B cell (primary cell): ENCODE results near the gene DGCR2. TPM values are rescaled to one million over a fixed set of nuclear protein-coding genes. Genes with fewer than 3 reads are reported as not detected.

Source experiments
- ATAC-seq: fragments of 200-7000 bp; cut with Tn5 transposase; one replicate; pipeline ENCODE4 v1.10.0; 2021; ENCODE audit warnings: low read depth, mild to moderate bottlenecking, moderate number of reproducible peaks, moderate library complexity
- CTCF ChIA-PET: fragments of 350-600 bp; sonication (Branson Sonifier 250); formaldehyde crosslinking; loops from one replicate; lab custom pipeline; 2021; ENCODE audit warnings: antibody characterized with exemption, inconsistent platforms; lab: Charles Lee
- POLR2A ChIA-PET: fragments of 350-600 bp; sonication (Branson Sonifier 250); formaldehyde crosslinking; loops from one replicate; lab custom pipeline; 2021; ENCODE audit warnings: antibody characterized with exemption; lab: Charles Lee
- DNase-seq: peaks from one replicate; pipeline ENCODE4 v3.0.0; 2013
- H2AFZ ChIP-seq: 2 replicates; pipeline ENCODE4 v1.6.1; 2012; ENCODE audit warnings: mild to moderate bottlenecking, low read depth, low read length; ENCODE audit not compliant: insufficient read depth, poor library complexity, severe bottlenecking
- H3K27ac ChIP-seq, 2 donors: 1 replicate in 1 of 2; 2 replicates in 1 of 2; pipeline ENCODE4 v1.5.1; 2012 to 2013; ENCODE audit warnings: low read length in 2 of 2, mild to moderate bottlenecking in 2 of 2, moderate library complexity in 1 of 2
- H3K27me3 ChIP-seq, 4 experiments: fragments of 200-600 bp in 1 of 4; sonication (generic) in 1 of 4; replicated peaks in 1 of 4; 1 replicate in 2 of 4; 2 replicates in 2 of 4; pipeline versions ENCODE4 v1.6.1 to v1.7.0; 2013 to 2016; ENCODE audit warnings: low read length in 3 of 4, mild to moderate bottlenecking in 2 of 4, mixed read lengths in 1 of 4, moderate library complexity in 1 of 4; ENCODE audit not compliant: insufficient read depth in 4 of 4, control insufficient read depth in 3 of 4; ENCODE audit errors: control extremely low read depth in 1 of 4
- H3K36me3 ChIP-seq, 2 experiments: replicated peaks in 1 of 2; 1 replicate in 1 of 2; 2 replicates in 1 of 2; pipeline versions ENCODE4 v1.6.1 to v1.7.1; 2013; ENCODE audit warnings: low read length in 1 of 2; ENCODE audit not compliant: insufficient read depth in 2 of 2, control insufficient read depth in 1 of 2; ENCODE audit errors: control extremely low read depth in 1 of 2, extremely low read depth in 1 of 2
- H3K4me1 ChIP-seq, 2 donors: fragments of 200-600 bp in 1 of 2; sonication (generic) in 1 of 2; 1 replicate in 1 of 2; 2 replicates in 1 of 2; pipeline versions ENCODE4 v1.5.1 to v1.6.1; 2013 to 2017; ENCODE audit warnings: low read length in 2 of 2; ENCODE audit not compliant: control insufficient read depth in 2 of 2, insufficient read depth in 2 of 2
- H3K4me2 ChIP-seq: replicated peaks from 2 replicates; pipeline ENCODE3; 2012; ENCODE audit warnings: mild to moderate bottlenecking, low read depth, low read length; ENCODE audit not compliant: poor library complexity, severe bottlenecking
- H3K4me3 ChIP-seq, 5 experiments: fragments of 200-600 bp in 1 of 5; sonication (generic) in 1 of 5; 1 replicate in 3 of 5; 2 replicates in 2 of 5; pipeline versions ENCODE4 v1.5.1 to v1.7.0; 2011 to 2016; ENCODE audit warnings: low read length in 4 of 5, mild to moderate bottlenecking in 4 of 5, low read depth in 2 of 5, control low read depth in 1 of 5, moderate library complexity in 1 of 5; ENCODE audit not compliant: insufficient read depth in 1 of 5; ENCODE audit errors: control extremely low read depth in 1 of 5, extremely low read depth in 1 of 5
- H3K79me2 ChIP-seq: fragments of 200-600 bp; sonication (generic); one replicate; pipeline ENCODE4 v1.6.0; 2016; ENCODE audit warnings: low read length; ENCODE audit not compliant: control insufficient read depth, insufficient read depth
- H3K9ac ChIP-seq: fragments of 200-600 bp; sonication (generic); 2 replicates; pipeline ENCODE4 v1.6.1; 2017; ENCODE audit warnings: mild to moderate bottlenecking, low read length, moderate library complexity
- H3K9me3 ChIP-seq, 3 donors: one replicate each; pipeline versions ENCODE4 v1.6.1 to v1.7.1; 2013; ENCODE audit warnings: low read length in 2 of 3; ENCODE audit not compliant: control insufficient read depth in 2 of 3, insufficient read depth in 1 of 3; ENCODE audit errors: control extremely low read depth in 1 of 3
- H4K20me1 ChIP-seq: 2 replicates; pipeline ENCODE4 v1.6.0; 2012; ENCODE audit warnings: mild to moderate bottlenecking, low read length; ENCODE audit not compliant: insufficient read depth, control insufficient read depth, poor library complexity, severe bottlenecking
- H3K27ac Mint-ChIP-seq: one replicate; pipeline ENCODE4 v1.8.0; 2021; ENCODE audit warnings: mixed read lengths
- H3K27me3 Mint-ChIP-seq: one replicate; pipeline ENCODE4 v1.8.0; 2021; ENCODE audit warnings: mixed read lengths
- H3K4me1 Mint-ChIP-seq: one replicate; pipeline ENCODE4 v1.8.0; 2021; ENCODE audit warnings: mixed read lengths
- H3K4me3 Mint-ChIP-seq: one replicate; pipeline ENCODE4 v1.8.0; 2021; ENCODE audit warnings: mixed read lengths
- H3K9me3 Mint-ChIP-seq: one replicate; pipeline ENCODE4 v1.8.0; 2022; ENCODE audit warnings: mixed read lengths; ENCODE audit not compliant: insufficient read depth
- CTCF ChIP-seq: fragments of 200-600 bp; IDR thresholded peaks from one replicate; pipeline ENCODE4 v1.8.0; 2022; ENCODE audit warnings: antibody characterized with exemption, mild to moderate bottlenecking
- EZH2 ChIP-seq: IDR thresholded peaks from 2 replicates; pipeline ENCODE4 v1.6.1; 2012; ENCODE audit warnings: borderline replicate concordance, low read depth, mild to moderate bottlenecking, moderate library complexity, low read length; ENCODE audit not compliant: insufficient read depth, poor library complexity, severe bottlenecking
- WGBS: methylation state at CpG from one replicate; pipeline ENCODE4 v1.1.5; 2013; ENCODE audit warnings: missing lambda C conversion rate; ENCODE audit not compliant: insufficient coverage; 5-methylcytosine and 5-hydroxymethylcytosine counted together
- intact Hi-C: fragments of 100-400 bp; cut with micrococcal nuclease; formaldehyde crosslinking; loops from one replicate; pipeline ENCODE4 v1.10.0; 2022
- polyA plus RNA-seq: library from polyadenylated mRNA; depleted of rRNA; stranded (reverse); fragments of >200 nt; gene quantifications from 2 replicates; pipeline ENCODE4 v1.2.3, GENCODE V29; 2012
- total RNA-seq, 2 donors: library from RNA; stranded (reverse); fragments of 120-200 nt in 1 of 2; gene quantifications; 1 replicate in 1 of 2; 2 replicates in 1 of 2; pipeline versions ENCODE4 v1.2.3 to v1.2.4, GENCODE V29; 2013 to 2022

The DGCR2 gene
- total and polyA plus RNA-seq, 2 donors (not counting 1 experiment from before 2014, with no cell fraction given): 28.8 to 49.5 TPM

DNA sequence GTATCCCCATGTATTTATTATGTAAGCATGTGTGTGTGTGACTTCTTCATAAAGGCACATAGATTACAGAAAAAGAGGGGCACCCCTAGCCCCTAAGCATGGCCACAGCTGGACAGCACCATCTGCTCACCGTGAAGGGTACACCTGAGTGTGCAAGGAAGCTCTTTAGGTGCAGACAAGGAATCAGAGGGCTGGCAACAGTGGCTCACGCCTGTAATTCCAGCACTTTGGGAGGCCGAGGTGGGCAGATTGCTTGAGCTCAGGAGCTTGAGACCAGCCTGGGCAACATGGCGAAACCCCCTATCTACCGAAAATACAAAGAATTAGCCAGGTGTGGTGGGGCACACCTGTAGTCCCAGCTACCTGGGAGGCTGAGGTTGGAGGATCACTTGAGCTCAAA lies 56.3 kb downstream of the DGCR2 start:
- Histone ChIP-seq H3K27me3 (no peaks in the 10 kb centered on the region), H3K9me3 (no peaks in the 10 kb centered on the region), H3K36me3 (peaks cover 5 to 85% of the 10 kb centered on the region in 2 experiments), H4K20me1 (peaks cover 68% of the 10 kb centered on the region), H3K79me2 (peaks cover 40% of the 10 kb centered on the region), H3K4me3 (no peak overlapping the region), H2AFZ (no peak overlapping the region), H3K9ac (no peak overlapping the region), H3K4me2 (no peak overlapping the region), H3K4me1 (peaks cover 10% of the 10 kb centered on the region in 2 donors), H3K27ac (no peak overlapping the region)
- ChIA-PET CTCF (no interaction called here), POLR2A (no interaction called here)
- no peak for TF ChIP-seq EZH2
- no peak for TF ChIP-seq CTCF
- Mint-ChIP-seq H3K27ac (no peak overlapping the region), H3K4me3 (no peak overlapping the region), H3K27me3 (no peaks in the 10 kb centered on the region), H3K9me3 (no peaks in the 10 kb centered on the region), H3K4me1 (peaks cover 12% of the 10 kb centered on the region)
- intact Hi-C loops: no loop called here
- WGBS: 100% methylated on average over 4 of the region's 5 CpGs
- no peak for DNase-seq
- ATAC-seq: no peak

GRCh38 chr22:19065298-19065859 lies 56.8 kb downstream of the DGCR2 start:
- Histone ChIP-seq H2AFZ (no peak overlapping the region), H3K4me1 (peaks cover 10% of the 10 kb centered on the region in 2 donors), H3K27ac (no peak overlapping the region), H3K79me2 (peaks cover 35% of the 10 kb centered on the region), H3K36me3 (peaks cover 7 to 85% of the 10 kb centered on the region in 2 experiments), H4K20me1 (peaks cover 62% of the 10 kb centered on the region), H3K4me3 (no peak overlapping the region), H3K4me2 (no peak overlapping the region), H3K27me3 (no peaks in the 10 kb centered on the region), H3K9ac (no peak overlapping the region), H3K9me3 (no peaks in the 10 kb centered on the region)
- Mint-ChIP-seq H3K4me3 (no peak overlapping the region), H3K4me1 (peaks cover 12% of the 10 kb centered on the region), H3K9me3 (no peaks in the 10 kb centered on the region), H3K27ac (no peak overlapping the region), H3K27me3 (no peaks in the 10 kb centered on the region)
- intact Hi-C loops: no loop called here
- no peak for TF ChIP-seq EZH2
- TF ChIP-seq CTCF: no peak
- DNase-seq (no peak), ATAC-seq (no peak)
- 94% methylated on average over 7 of the region's 8 CpGs for WGBS
- ChIA-PET POLR2A (no interaction called here), CTCF (no interaction called here)
